OCI-LY1 (cell line): ENCODE results near the gene RNASEH2B.

Experiments
- H2AFZ ChIP-seq: fragments of 200-600 bp; sonication (generic), shearing (Covaris generic); 2 replicates; pipeline ENCODE4 v1.6.0; 2014; ENCODE audit warnings: antibody characterized with exemption, mild to moderate bottlenecking, low read length
- H3F3A ChIP-seq: fragments of 200-600 bp; sonication (generic), shearing (Covaris generic); 2 replicates; pipeline ENCODE4 v1.6.0; 2014; ENCODE audit warnings: mild to moderate bottlenecking, antibody characterized with exemption, low read length, moderate library complexity; ENCODE audit not compliant: insufficient read depth
- H3K27ac ChIP-seq: fragments of 200-600 bp; sonication (generic); 2 replicates; pipeline ENCODE4 v1.5.1; 2014; ENCODE audit warnings: low read length, mixed run types, mild to moderate bottlenecking, low read depth; ENCODE audit not compliant: poor library complexity, severe bottlenecking
- H3K27me3 ChIP-seq: fragments of 200-600 bp; sonication (generic); 2 replicates; pipeline ENCODE4 v1.6.0; 2014; ENCODE audit warnings: antibody characterized with exemption, mild to moderate bottlenecking, low read length, moderate library complexity; ENCODE audit not compliant: insufficient read depth
- H3K36me3 ChIP-seq: fragments of 200-600 bp; sonication (generic); 2 replicates; pipeline ENCODE4 v1.6.1; 2014; ENCODE audit warnings: mild to moderate bottlenecking, antibody characterized with exemption, low read length, moderate library complexity, mixed read lengths; ENCODE audit not compliant: insufficient read depth
- H3K4me1 ChIP-seq: fragments of 200-600 bp; sonication (generic); 2 replicates; pipeline ENCODE4 v1.5.1; 2014; ENCODE audit warnings: mild to moderate bottlenecking, low read length, moderate library complexity; ENCODE audit not compliant: insufficient read depth, severe bottlenecking
- H3K4me2 ChIP-seq: fragments of 200-600 bp; sonication (generic), shearing (Covaris generic); 2 replicates; pipeline ENCODE4 v1.6.1; 2014; ENCODE audit warnings: low read length
- H3K4me3 ChIP-seq: fragments of 200-600 bp; sonication (generic); 2 replicates; pipeline ENCODE4 v1.5.1; 2014; ENCODE audit warnings: low read length, low read depth, mild to moderate bottlenecking, mixed read lengths; ENCODE audit not compliant: poor library complexity, severe bottlenecking
- H3K79me2 ChIP-seq: fragments of 200-600 bp; shearing (Covaris generic); 2 replicates; pipeline ENCODE4 v1.6.1; 2016; ENCODE audit warnings: mixed run types, low read length, mixed read lengths; ENCODE audit not compliant: insufficient read depth
- H3K9ac ChIP-seq: fragments of 200-600 bp; sonication (generic), shearing (Covaris generic); 2 replicates; pipeline ENCODE4 v1.6.1; 2014; ENCODE audit warnings: mild to moderate bottlenecking, low read length, mixed read lengths
- H3K9me2 ChIP-seq: fragments of 200-600 bp; sonication (generic), shearing (Covaris generic); 2 replicates; pipeline ENCODE4 v1.6.1; 2014; ENCODE audit warnings: low read depth, mild to moderate bottlenecking, low read length, mixed read lengths
- H3K9me3 ChIP-seq: fragments of 200-600 bp; shearing (Covaris generic); 2 replicates; pipeline ENCODE4 v1.6.1; 2014; ENCODE audit warnings: low read length, mixed read lengths
- H4K20me1 ChIP-seq: fragments of 200-600 bp; sonication (generic), shearing (Covaris generic); 2 replicates; pipeline ENCODE4 v1.6.0; 2016; ENCODE audit warnings: mild to moderate bottlenecking, low read length; ENCODE audit not compliant: insufficient read depth
- CTCF ChIP-seq: fragments of 200-600 bp; sonication (generic), shearing (Covaris generic); IDR thresholded peaks from 2 replicates; pipeline ENCODE4 v1.5.1; 2017; ENCODE audit warnings: mild to moderate bottlenecking, antibody characterized with exemption, low read length, moderate library complexity, mixed read lengths
- EZH2 ChIP-seq: fragments of 200-600 bp; sonication (generic), shearing (Covaris generic); IDR thresholded peaks from 2 replicates; pipeline ENCODE4 v1.8.0; 2017; ENCODE audit warnings: borderline replicate concordance, mixed run types, mild to moderate bottlenecking, antibody characterized with exemption, low read length, moderate library complexity, mixed read lengths

RNASEH2B gene

GRCh38 chr13:50942630-50943311 lies 33.2 kb downstream of the RNASEH2B start:
- Histone ChIP-seq H3K9me3 (0 out of 2 replicates have a peak, but pooled peaks cover 2% of the 10 kb centered on the region), H3K79me2 (no peaks in the 10 kb centered on the region), H3K27ac (no peak overlapping the region), H4K20me1 (no peaks in the 10 kb centered on the region), H2AFZ (no peak overlapping the region), H3K4me3 (no peak overlapping the region), H3K36me3 (peaks cover 60% of the 10 kb centered on the region), H3K27me3 (no peaks in the 10 kb centered on the region), H3K9me2 (no peaks in the 10 kb centered on the region), H3K4me1 (no peaks in the 10 kb centered on the region), H3K4me2 (no peak overlapping the region), H3F3A (no peaks in the 10 kb centered on the region), H3K9ac (no peak overlapping the region)
- TF ChIP-seq EZH2 (no peak), CTCF (no peak)

DNA sequence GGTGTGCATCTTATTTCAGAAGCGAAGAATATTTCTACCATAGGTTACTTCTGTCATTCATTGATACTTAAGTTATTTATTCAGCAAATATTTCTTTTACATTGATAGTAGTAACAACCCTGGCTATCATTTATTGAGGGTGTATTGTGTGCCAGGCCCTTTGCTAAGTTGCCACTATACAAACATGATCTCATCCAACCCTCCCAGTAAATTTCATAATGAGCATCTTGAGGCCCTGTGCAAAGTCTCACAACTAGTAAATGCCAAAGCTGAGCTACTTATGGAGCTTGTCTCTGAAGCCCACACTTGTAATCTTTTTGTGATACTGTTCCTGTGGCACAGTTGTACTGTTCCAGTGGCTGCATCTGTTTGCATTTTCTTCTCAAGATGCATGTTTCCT lies 36.1 kb downstream of the RNASEH2B start:
- TF ChIP-seq EZH2 (no peak), CTCF (no peak)
- H3K9ac ChIP-seq = no peak overlapping the region
- no peaks in the 10 kb centered on the region for H3F3A ChIP-seq
- no peak overlapping the region for H3K27ac ChIP-seq
- H4K20me1 ChIP-seq = no peaks in the 10 kb centered on the region
- no peak overlapping the region for H3K4me2 ChIP-seq
- no peaks in the 10 kb centered on the region for H3K4me1 ChIP-seq
- no peak overlapping the region for H3K4me3 ChIP-seq
- no peak overlapping the region for H2AFZ ChIP-seq
- H3K27me3 ChIP-seq = no peaks in the 10 kb centered on the region
- no peaks in the 10 kb centered on the region for H3K9me3 ChIP-seq
- H3K79me2 ChIP-seq = no peaks in the 10 kb centered on the region
- H3K36me3 ChIP-seq = peaks cover 72% of the 10 kb centered on the region
- H3K9me2 ChIP-seq = no peaks in the 10 kb centered on the region

- H3K79me2 ChIP-seq = no peaks in the 10 kb centered on the region
These were observed 39.0 kb downstream of the RNASEH2B start for GRCh38 chr13:50948601-50949000.

More at GRCh38 chr13:50948601-50949000, 39.0 kb downstream of the RNASEH2B start:
- Histone ChIP-seq H3K9me3 (no peaks in the 10 kb centered on the region), H4K20me1 (no peaks in the 10 kb centered on the region), H3K4me3 (no peak overlapping the region), H3K4me2 (no peak overlapping the region), H3K9me2 (no peaks in the 10 kb centered on the region), H3K9ac (no peak overlapping the region), H3K27ac (no peak overlapping the region), H3K4me1 (no peaks in the 10 kb centered on the region), H3K27me3 (no peaks in the 10 kb centered on the region), H3F3A (no peaks in the 10 kb centered on the region), H3K36me3 (peaks cover 78% of the 10 kb centered on the region), H2AFZ (no peak overlapping the region)
- TF ChIP-seq EZH2 (no peak), CTCF (no peak)
